NCI-H187 (cell line): Measurements from ENCODE around the gene ZNF81.
"Not testable (repeated sequence)": the region's sequence is repeated elsewhere in the genome, so short reads cannot be mapped to it uniquely, and the experiment has no call there.

Source experiments
- DNase-seq, 2 experiments: peaks; one replicate each; lab custom pipeline; 2025; lab: John Stamatoyannopoulos, UW

The ZNF81 gene

GRCh38 chrX:47844117-47844516 lies 7.4 kb downstream of the ZNF81 start:
- DNase-seq: no peak

- DNase-seq: no peak
Observed at GRCh38 chrX:47846040-47846439, 9.3 kb downstream of the ZNF81 start.

DNA sequence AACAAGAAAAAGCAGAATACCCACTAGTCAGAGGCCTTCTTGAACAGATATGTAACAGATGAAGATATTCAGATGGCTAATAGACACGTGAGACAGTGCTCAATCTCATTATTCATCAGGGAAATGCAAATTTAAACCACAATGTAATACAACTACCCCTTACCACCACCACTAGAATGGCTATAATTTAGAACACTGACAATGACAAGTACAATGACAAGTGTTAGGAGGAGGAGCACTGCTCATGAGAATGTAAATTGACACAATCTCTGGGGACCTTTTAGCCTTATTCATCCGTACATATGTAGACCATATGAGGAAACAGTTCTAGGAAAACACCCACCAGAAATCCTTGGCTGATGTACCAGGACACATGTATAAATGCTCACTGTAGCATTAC lies 13.1 kb downstream of the ZNF81 start:
- DNase-seq: no peak

- not testable (repeated sequence) for DNase-seq
Observed at GRCh38 chrX:47850389-47850788, 13.7 kb downstream of the ZNF81 start.

GRCh38 chrX:47850901-47851300 lies 14.2 kb downstream of the ZNF81 start:
- DNase-seq: no peak

GRCh38 chrX:47854474-47854873 lies 17.8 kb downstream of the ZNF81 start:
- no peak for DNase-seq

- DNase-seq: no peak
Observed at GRCh38 chrX:47859686-47860085, 23.0 kb downstream of the ZNF81 start.

GRCh38 chrX:47862680-47863079 lies 26.0 kb downstream of the ZNF81 start:
- no peak for DNase-seq

DNA sequence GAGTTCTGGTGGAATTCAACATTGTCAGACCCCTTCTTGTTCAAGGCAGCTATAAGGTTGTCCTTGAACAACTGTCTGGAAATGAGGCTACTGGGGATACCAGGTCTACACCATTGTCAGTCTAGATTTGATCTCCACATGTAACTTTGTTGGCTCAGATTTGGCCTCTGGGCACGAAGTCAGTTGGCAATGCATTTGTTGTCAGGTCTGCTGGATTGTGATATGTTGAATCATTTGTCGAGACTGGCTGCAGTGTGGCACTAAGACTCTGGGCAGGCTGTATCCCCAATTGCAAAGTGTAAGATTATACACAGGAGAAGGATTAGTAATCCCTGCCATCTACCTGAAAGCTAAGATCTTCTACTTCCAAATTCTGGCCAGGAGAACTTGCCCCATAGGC lies 26.5 kb downstream of the ZNF81 start:
- no peak for DNase-seq

GRCh38 chrX:47864300-47864699 lies 27.6 kb downstream of the ZNF81 start:
- no peak for DNase-seq

GRCh38 chrX:47864785-47865184 lies 28.1 kb downstream of the ZNF81 start:
- DNase-seq: no peak

DNA sequence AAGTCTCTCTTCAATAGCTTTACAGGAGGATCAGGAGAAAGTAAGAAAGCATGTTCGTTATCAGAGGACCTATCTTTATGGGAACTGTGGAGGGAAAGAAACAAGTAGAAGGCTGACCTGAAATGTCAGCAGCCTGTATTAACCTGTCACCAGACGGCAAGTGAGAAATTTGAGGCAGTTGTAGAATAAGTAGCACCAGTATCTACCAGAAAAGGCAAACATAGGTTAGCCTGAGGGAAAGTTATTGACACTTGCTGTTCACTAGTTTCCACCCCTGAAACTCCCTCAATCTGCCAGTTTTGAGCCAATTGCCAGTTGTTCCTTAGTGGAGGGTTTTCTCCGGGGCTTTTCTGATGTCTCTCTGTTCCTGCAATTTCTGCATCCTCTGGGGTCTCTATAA lies 36.4 kb downstream of the ZNF81 start:
- no peak for DNase-seq

DNA sequence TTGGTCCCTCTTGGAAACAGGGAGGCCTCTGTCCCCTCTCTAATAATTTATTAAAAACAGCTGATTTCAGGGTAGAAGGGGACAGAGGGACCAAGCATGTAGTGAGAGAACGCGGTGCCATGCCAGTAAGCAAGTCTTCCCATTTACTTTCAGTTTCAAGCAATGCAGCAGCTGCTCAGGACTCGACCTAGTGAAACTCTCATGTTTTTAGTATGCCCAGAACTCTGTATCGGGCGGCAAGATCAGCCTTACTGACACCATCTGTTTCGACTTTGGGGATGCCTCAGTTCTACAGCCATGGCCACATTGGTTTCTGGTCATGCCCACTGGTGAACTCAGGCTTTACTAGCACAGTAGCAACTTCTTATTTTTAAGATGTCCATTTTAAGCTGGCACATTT lies 40.6 kb downstream of the ZNF81 start:
- DNase-seq: no peak

GRCh38 chrX:47878198-47878597 lies 41.5 kb downstream of the ZNF81 start:
- DNase-seq: no peak

- DNase-seq: no peak
Observed at GRCh38 chrX:47879463-47879862, 42.8 kb downstream of the ZNF81 start.

GRCh38 chrX:47880927-47881326 lies 44.2 kb downstream of the ZNF81 start:
- DNase-seq: no peak

DNA sequence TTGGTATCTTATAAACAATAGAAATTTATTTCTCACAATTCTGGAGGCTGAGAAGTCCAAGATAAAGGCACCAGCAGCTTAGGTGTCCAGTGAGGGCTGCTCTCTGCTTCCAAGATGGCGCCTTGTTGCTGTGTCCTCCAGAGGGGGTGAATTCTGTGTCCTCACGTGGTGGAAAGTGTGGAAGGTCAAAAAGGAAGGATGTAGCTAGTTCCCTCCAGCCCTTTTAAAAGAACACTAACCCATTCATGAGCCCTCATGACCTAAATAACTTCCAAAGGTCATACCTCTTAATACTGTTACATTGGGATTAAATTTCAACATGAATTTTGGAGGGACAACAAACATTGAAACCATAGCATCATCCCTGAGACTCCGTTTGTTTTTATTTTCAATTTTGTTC lies 48.8 kb downstream of the ZNF81 start:
- no peak for DNase-seq

GRCh38 chrX:47898024-47898423 lies 61.3 kb downstream of the ZNF81 start:
- DNase-seq: no peak

DNA sequence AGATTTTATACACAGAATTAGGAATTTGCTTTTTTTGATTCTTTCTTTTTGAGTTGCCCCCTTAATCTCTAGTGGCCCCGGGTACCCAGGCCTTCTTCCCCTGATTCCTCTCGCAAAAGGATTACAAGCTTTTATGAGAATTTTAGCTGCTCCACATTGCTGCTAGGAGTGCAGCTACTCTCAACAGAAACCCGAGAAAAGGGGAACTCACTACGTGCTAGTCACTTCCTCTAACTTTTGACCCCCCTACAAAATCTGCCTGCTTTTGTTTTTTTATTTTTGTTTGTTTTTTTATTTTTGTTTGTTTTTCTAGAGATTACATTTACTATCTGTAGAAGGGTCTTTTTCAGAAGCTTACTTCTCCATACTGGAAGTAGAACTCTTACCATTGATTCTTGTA lies 64.1 kb downstream of the ZNF81 start:
- no peak for DNase-seq

DNA sequence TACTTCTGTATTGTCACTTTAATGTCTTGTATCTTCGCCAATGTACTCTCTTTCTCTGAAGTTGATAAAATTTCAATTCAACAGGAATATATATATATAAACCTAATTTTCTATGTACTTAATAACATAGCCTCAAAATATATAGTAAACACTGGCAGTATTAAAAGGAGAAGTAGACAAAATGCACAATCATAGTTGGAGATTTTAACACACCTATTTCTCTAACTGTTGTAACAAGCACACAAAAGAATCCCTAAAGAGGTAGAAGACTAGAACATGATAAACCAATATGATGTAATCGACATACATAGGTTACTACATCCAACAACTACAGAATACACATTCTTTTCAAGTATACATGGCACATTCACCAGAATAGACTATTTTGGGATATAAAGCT lies 65.5 kb downstream of the ZNF81 start:
- no peak for DNase-seq

- no peak for DNase-seq
Observed at GRCh38 chrX:47915886-47916493, 79.3 kb downstream of the ZNF81 start.

DNA sequence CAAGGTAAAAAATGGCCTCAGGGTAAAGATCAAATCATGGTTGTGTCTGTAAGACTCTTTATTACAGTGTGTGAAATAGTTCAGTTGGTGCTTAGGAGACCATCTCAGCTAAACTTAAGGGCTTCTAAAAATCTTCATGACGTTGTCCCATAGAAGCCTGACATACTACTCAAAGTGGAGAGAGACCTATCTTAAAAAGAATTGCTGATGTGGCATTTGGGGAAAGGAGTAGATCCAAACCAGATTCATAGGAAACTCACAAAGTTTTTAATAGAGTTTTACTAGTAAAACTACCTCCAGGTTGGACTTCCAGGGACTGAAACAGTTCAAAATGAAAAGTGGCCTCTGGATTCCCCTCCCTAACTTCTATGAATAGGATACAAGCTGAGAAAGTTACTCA lies 81.6 kb downstream of the ZNF81 start:
- no peak for DNase-seq

DNA sequence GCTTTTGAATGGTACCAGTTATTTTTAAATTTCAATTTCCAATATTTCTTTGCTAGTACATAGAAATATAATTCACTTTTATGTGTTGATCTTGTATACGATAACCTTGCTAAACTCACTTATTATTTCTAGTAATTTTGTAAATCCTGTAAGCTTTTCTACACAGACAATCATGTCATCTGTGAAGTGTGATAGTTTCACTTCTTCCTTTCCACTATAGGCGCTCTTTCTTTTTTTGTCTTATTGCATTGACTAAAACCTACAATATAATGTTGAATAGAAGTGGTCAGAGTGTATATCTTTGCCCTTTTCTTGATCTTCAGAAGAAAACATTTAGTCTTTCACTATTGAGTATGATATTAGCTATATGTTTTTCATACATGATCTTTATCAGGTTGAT lies 90.5 kb downstream of the ZNF81 start:
- DNase-seq: no peak

- DNase-seq: not testable (repeated sequence)
Observed at GRCh38 chrX:47931970-47932369, 95.3 kb downstream of the ZNF81 start.

- no peak for DNase-seq
Observed at GRCh38 chrX:47933946-47934345, 97.2 kb downstream of the ZNF81 start.
